Stomach (tissue), 9 donors: ENCODE measurements around the gene PLXNB1. TPM values are rescaled to one million over a fixed set of nuclear protein-coding genes. Genes with fewer than 3 reads are reported as not detected.

Experiments
- DNase-seq, 2 donors: peaks; one replicate each; pipeline versions ENCODE4 v3.0.0 to v3.0.0-alpha.2; 2013 to 2019
- H3K27ac ChIP-seq, 5 donors: fragments of 200-600 bp in 4 of 5; sonication (generic) in 4 of 5; one replicate each; pipeline ENCODE4 v1.5.1; 2013 to 2019; ENCODE audit warnings: mild to moderate bottlenecking in 1 of 5, moderate library complexity in 1 of 5
- H3K27me3 ChIP-seq, 3 donors: fragments of 200-600 bp; sonication (generic); one replicate each; pipeline ENCODE4 v1.5.1; 2017 to 2019; ENCODE audit warnings: mixed run types in 1 of 3
- H3K36me3 ChIP-seq, 4 donors: fragments of 200-600 bp; sonication (generic); 1 replicate in 3 of 4; 2 replicates in 1 of 4; pipeline ENCODE4 v1.5.1; 2016 to 2019
- H3K4me1 ChIP-seq, 4 donors: fragments of 200-600 bp; sonication (generic); one replicate each; pipeline ENCODE4 v1.5.1; 2016 to 2019
- H3K4me3 ChIP-seq, 4 donors: fragments of 200-600 bp; sonication (generic) in 3 of 4; one replicate each; pipeline ENCODE4 v1.5.1; 2016 to 2019; ENCODE audit warnings: mild to moderate bottlenecking in 1 of 4
- H3K9me3 ChIP-seq, 4 donors: fragments of 200-600 bp; sonication (generic); one replicate each; pipeline ENCODE4 v1.5.1; 2016 to 2019
- EP300 ChIP-seq: sonication (generic); formaldehyde crosslinking; IDR thresholded peaks from one replicate; pipeline ENCODE4 v1.6.1; 2017; ENCODE audit warnings: antibody characterized with exemption
- POLR2A ChIP-seq, 4 donors: fragments of 450-650 bp; IDR thresholded peaks; one replicate each; pipeline ENCODE4 v1.6.1; 2016; ENCODE audit warnings: antibody characterized with exemption in 4 of 4, control low read depth in 2 of 4, mild to moderate bottlenecking in 1 of 4, moderate library complexity in 1 of 4
- POLR2AphosphoS5 ChIP-seq, 3 donors: sonication (generic); formaldehyde crosslinking; IDR thresholded peaks; one replicate each; pipeline ENCODE4 v1.6.1; 2016; ENCODE audit warnings: antibody characterized with exemption in 3 of 3
- WGBS, 5 donors: extraction: QIAGEN DNeasy Blood & Tissue Kit in 3 of 5; methylation state at CpG; one replicate each; pipeline versions ENCODE4 v1.1.5 to v1.1.7; 2013 to 2018; 5-methylcytosine and 5-hydroxymethylcytosine counted together
- intact Hi-C: fragments of 100-400 bp; cut with DNase I; formaldehyde crosslinking; loops from one replicate; pipeline ENCODE4 v1.15.1; 2023; ENCODE audit warnings: low total_unique reads
- polyA plus RNA-seq, 3 donors: library from polyadenylated mRNA; stranded (reverse); fragments of 200-250 nt; gene quantifications; one replicate each; pipeline ENCODE4 v1.2.3, GENCODE V29; 2013
- total RNA-seq, 5 donors: library from RNA; depleted of rRNA; stranded (reverse); fragments of >200 nt; gene quantifications; one replicate each; pipeline versions ENCODE4 v1.1.0 to v1.2.3, GENCODE V29; 2014 to 2016
- TF ChIP-seq, protein P1 (sequence below), 7 experiments: fragments of 450-650 bp in 4 of 7; fragments of 200-600 bp in 3 of 7; sonication (generic) in 3 of 7; IDR thresholded peaks; one replicate each; pipeline ENCODE4 v1.5.1; 2016 to 2019; ENCODE audit warnings: antibody characterized with exemption in 7 of 7, control low read depth in 2 of 7, mild to moderate bottlenecking in 1 of 7
- donor health status: healthy with polysubstance abuse.
- donor health status: Bipolar disorder and iron deficiency.
- donor health status: healthy.

The PLXNB1 gene
- total and polyA plus RNA-seq, 8 donors, result 13.9 to 874 (median 135) TPM

DNA sequence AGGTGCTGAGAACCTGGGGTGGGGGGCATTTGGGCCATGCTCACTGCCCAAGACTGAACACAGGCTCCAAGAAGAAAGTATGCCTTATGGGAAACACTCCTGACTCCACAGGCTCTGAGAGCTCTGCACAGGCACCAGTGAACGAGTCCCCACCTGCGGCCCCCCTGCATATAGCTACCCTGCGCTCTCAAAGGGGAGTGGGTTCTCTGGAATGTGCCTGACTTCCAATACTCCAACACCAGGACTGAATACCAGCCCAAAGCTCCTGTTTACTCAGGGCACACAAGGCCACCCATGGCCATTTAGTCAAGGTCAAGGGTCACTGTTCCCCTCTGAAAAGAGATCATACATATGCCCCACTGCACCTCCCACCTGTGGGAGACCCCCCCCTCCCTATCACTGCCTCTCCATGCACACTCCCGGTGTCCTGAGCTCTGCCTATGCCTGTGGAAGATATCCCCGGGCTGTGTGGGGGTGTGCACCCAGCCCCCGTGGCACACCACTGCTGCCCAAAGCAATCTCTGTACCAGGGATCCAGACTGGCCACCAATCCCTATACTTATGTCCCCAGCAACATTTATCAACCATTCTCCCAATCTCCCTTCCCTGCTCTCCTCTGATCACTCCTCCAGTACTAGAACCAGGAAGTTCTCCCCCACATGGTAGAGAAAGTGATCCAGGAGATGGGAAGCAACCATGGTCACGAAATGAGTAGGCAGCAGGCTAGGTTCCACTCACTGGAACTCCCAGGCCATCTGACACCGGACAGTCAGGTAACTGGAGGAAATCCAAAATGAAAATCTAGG, 1.5 kb upstream of the PLXNB1 start:
- Histone ChIP-seq H3K4me3 (no peak overlapping the region), H3K9me3 (no peaks in the 10 kb centered on the region), H3K27me3 (peaks cover 0 to 5% (median 0%) of the 10 kb centered on the region in 3 donors), H3K36me3 (peaks cover 8 to 22% (median 18%) of the 10 kb centered on the region in 4 donors), H3K27ac (peak overlapping the region in 4 of 5 donors; percentile 92 to 97 (median 94)), H3K4me1 (peaks cover 49 to 79% (median 52%) of the 10 kb centered on the region in 4 donors)
- TF ChIP-seq POLR2A (IDR thresholded peaks at IDR 0.05) (no peak), EP300 (no peak), POLR2AphosphoS5 (IDR thresholded peaks at IDR 0.05) (no peak)
- TF ChIP-seq, protein P1, sequence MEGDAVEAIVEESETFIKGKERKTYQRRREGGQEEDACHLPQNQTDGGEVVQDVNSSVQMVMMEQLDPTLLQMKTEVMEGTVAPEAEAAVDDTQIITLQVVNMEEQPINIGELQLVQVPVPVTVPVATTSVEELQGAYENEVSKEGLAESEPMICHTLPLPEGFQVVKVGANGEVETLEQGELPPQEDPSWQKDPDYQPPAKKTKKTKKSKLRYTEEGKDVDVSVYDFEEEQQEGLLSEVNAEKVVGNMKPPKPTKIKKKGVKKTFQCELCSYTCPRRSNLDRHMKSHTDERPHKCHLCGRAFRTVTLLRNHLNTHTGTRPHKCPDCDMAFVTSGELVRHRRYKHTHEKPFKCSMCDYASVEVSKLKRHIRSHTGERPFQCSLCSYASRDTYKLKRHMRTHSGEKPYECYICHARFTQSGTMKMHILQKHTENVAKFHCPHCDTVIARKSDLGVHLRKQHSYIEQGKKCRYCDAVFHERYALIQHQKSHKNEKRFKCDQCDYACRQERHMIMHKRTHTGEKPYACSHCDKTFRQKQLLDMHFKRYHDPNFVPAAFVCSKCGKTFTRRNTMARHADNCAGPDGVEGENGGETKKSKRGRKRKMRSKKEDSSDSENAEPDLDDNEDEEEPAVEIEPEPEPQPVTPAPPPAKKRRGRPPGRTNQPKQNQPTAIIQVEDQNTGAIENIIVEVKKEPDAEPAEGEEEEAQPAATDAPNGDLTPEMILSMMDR (IDR thresholded peaks at IDR 0.05), result no peak
- WGBS, 5 donors, result 73 to 83% (median 78%) methylated on average over 8 of the region's 8 CpGs
- DNase-seq, result no peak
- intact Hi-C loops, result no loop called here

DNA sequence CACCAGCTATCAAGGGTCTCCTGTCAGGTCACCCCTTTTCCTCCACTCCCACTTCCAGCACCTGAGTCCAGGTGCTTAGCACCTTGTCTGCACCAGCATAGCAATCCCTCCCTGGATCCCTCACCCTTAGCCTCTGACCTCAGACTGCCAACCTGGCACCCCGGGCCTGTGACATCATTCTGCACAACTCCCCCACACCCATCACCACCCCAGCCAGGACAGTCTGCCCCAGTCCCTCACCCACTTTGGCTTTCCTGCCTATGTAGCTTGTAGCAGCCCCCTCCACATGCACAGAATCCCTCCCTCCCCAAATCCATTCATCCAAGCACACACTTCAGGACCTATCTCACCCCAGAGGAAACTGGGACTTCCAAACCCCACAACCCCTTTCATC, 819 bp upstream of the PLXNB1 start:
- intact Hi-C loops, result no loop called here
- TF ChIP-seq, protein P1 (IDR thresholded peaks at IDR 0.05), result no peak
- TF ChIP-seq POLR2A (IDR thresholded peaks at IDR 0.05) (no peak), POLR2AphosphoS5 (IDR thresholded peaks at IDR 0.05) (no peak), EP300 (no peak)
- Histone ChIP-seq H3K36me3 (peaks cover 8 to 22% (median 18%) of the 10 kb centered on the region in 4 donors), H3K4me1 (peaks cover 56 to 79% (median 59%) of the 10 kb centered on the region in 4 donors), H3K9me3 (no peaks in the 10 kb centered on the region), H3K27me3 (peaks cover 0 to 5% (median 0%) of the 10 kb centered on the region in 3 donors), H3K4me3 (no peak overlapping the region), H3K27ac (peak overlapping the region; percentile 90 to 97 (median 93))
- WGBS, 5 donors, result 41 to 62% (median 44%) methylated on average over 1 of the region's 1 CpG
- DNase-seq, result no peak

DNA sequence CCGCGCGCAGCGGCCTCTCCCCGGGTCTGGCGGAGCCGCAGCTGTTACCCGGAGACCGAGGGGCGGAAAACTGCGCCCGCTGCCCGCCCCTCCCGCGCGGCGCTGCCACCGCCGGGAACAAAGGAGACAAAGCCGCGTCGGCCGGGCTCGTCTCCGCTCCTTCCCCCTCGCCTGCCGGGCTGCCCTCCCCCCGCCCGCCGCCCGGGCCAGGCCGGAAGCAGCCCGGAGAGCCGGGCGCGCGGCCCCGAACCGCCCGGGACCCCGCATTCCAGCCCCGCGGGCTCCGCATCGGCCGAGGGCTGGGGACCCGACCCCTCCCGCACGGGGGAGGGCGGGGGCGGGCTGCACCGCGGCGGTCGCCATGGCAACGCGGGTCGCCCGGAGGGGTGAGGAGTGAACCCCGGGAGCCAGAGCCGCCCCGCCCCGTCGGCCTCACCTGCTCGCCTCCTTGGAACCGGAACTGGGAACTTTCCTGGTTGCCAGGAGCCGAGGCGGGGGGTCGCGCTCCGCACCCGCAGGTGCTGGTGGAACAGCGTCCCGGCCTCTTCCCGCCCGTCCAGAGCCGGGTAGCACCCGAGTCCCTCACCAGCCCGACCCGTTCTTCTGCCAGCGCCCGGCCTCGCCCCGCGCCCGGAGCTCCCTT, 448 bp downstream of the PLXNB1 start:
- peak overlapping the region; percentile 58 to 91 (median 87) for H3K4me3 ChIP-seq
- TF ChIP-seq EP300, result no peak
- TF ChIP-seq POLR2AphosphoS5 (IDR thresholded peaks at IDR 0.05), result no peak
- TF ChIP-seq POLR2A (IDR thresholded peaks at IDR 0.05), result no peak
- TF ChIP-seq, protein P1 (IDR thresholded peaks at IDR 0.05), result no peak
- H3K4me1 ChIP-seq, result peaks cover 61 to 79% (median 67%) of the 10 kb centered on the region in 4 donors
- peak; percentile 75 to 90 for DNase-seq
- intact Hi-C loops, result no loop called here
- WGBS, 5 donors, result 0 to 2% (median 0%) methylated on average over 24 to 86 of the region's 86 CpGs
- H3K9me3 ChIP-seq, result no peaks in the 10 kb centered on the region
- H3K36me3 ChIP-seq, result peaks cover 8 to 23% (median 19%) of the 10 kb centered on the region in 4 donors
- peak overlapping the region; percentile 90 to 97 (median 93) for H3K27ac ChIP-seq
- H3K27me3 ChIP-seq, result peaks cover 0 to 5% (median 0%) of the 10 kb centered on the region in 3 donors

DNA sequence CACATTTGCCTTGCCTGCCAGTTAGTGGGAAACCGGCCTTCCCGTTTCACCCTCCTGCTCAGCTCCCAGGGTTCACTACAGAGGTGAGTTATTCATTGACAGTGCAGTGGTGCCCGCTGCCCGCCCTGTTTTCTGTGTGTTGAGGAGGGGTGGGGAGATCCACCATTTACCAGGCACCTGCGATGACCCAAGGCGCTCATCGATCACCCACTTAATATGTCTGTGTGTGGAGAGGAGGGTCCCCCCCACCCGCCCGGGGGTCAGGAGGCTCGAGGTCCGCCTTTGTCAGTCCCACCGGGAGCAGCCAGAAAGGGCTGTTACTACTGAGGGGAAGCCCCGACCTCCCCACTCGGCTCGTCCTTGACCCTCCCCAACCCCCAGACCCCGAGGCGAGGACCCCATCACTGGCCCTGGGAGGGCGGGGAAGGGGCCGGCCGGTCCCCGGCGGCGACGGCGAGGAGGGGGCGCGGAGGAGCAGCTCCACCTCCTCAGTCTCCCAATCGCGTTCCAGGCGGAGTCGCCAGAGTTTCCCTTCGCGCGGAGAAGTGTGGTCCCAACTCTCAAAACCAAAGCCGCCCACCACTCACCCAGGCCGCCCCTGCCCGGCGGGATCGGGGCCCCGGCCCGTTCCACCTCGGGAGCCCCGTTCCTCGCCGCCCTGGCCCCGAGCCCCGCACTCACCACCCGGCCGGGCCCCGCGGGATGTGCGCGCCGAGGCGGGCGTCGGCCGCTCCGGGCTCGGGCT, 1.1 kb downstream of the PLXNB1 start:
- intact Hi-C loops, result no loop called here
- TF ChIP-seq POLR2A (IDR thresholded peaks at IDR 0.05) (no peak), POLR2AphosphoS5 (IDR thresholded peaks at IDR 0.05) (peak in 2 of 3 donors; percentile 11 to 41), EP300 (no peak)
- TF ChIP-seq, protein P1 (IDR thresholded peaks at IDR 0.05), result no peak
- H3K27me3 ChIP-seq, result peaks cover 0 to 5% (median 0%) of the 10 kb centered on the region in 3 donors
- H3K4me1 ChIP-seq, result peaks cover 54 to 79% (median 64%) of the 10 kb centered on the region in 4 donors
- H3K9me3 ChIP-seq, result no peaks in the 10 kb centered on the region
- peaks cover 8 to 28% (median 23%) of the 10 kb centered on the region in 4 donors for H3K36me3 ChIP-seq
- DNase-seq, result peak; percentile 64 to 88
- peak overlapping the region; percentile 90 to 97 (median 93) for H3K27ac ChIP-seq
- WGBS, 5 donors, result 2 to 13% (median 3%) methylated on average over 7 to 60 of the region's 60 CpGs
- H3K4me3 ChIP-seq, result peak overlapping the region; percentile 58 to 91 (median 87)
